IMR-90 (cell line): ENCODE data around the gene CORO1C. TPM values are rescaled to one million over a fixed set of nuclear protein-coding genes. Genes with fewer than 3 reads are reported as not detected.
A peak's percentile ranks its signal among the peaks of the same experiment; 100 is the strongest.

Source experiments
- ATAC-seq: fragments of 200-7000 bp; cut with Tn5 transposase; 2 replicates; pipeline ENCODE4 v1.9.1; 2020; ENCODE audit warnings: low read depth, mild to moderate bottlenecking, moderate library complexity
- BruUV-seq: library from RNA; stranded (reverse); fragments of 400-500 nt; replicated peaks from 2 replicates; lab custom pipeline; 2021; lab: Mats Ljungman, UMichigan
- CTCF ChIA-PET: fragments of 300-600 bp; formaldehyde crosslinking; extraction: SDS; loops from one replicate; lab custom pipeline; 2021; ENCODE audit warnings: antibody characterized with exemption; lab: Yijun Ruan, JAX
- POLR2A ChIA-PET: fragments of 300-600 bp; sonication (Branson Sonifier 250); formaldehyde crosslinking; loops from one replicate; lab custom pipeline; 2022; ENCODE audit warnings: antibody characterized with exemption; ENCODE audit not compliant: unreplicated experiment; lab: Charles Lee
- DNase-seq: peaks from one replicate; pipeline ENCODE4 v3.0.0; 2013
- H2AFZ ChIP-seq: replicated peaks from 2 replicates; pipeline ENCODE3; 2013; ENCODE audit warnings: low read length, mild to moderate bottlenecking; ENCODE audit not compliant: poor library complexity
- H2AK5ac ChIP-seq: 2 replicates; pipeline ENCODE4 v1.6.1; 2013; ENCODE audit warnings: low read depth, low read length, inconsistent platforms
- H2AK9ac ChIP-seq: replicated peaks from 2 replicates; pipeline ENCODE3; 2013; ENCODE audit warnings: mild to moderate bottlenecking, low read depth, low read length, moderate library complexity; ENCODE audit not compliant: poor library complexity
- H2BK120ac ChIP-seq: 2 replicates; pipeline ENCODE4 v1.6.1; 2013; ENCODE audit warnings: low read depth, low read length, inconsistent platforms
- H2BK15ac ChIP-seq: 3 replicates; pipeline ENCODE4 v1.6.1; 2013; ENCODE audit warnings: low read depth, low read length, inconsistent platforms
- H2BK20ac ChIP-seq: 2 replicates; pipeline ENCODE4 v1.6.1; 2013; ENCODE audit warnings: low read depth, mild to moderate bottlenecking, inconsistent platforms, low read length, moderate library complexity
- H2BK5ac ChIP-seq: 2 replicates; pipeline ENCODE4 v1.6.1; 2013; ENCODE audit warnings: mild to moderate bottlenecking, low read depth, low read length, inconsistent platforms; ENCODE audit not compliant: poor library complexity, severe bottlenecking
- H3K14ac ChIP-seq: replicated peaks from 2 replicates; pipeline ENCODE4 v1.6.1; 2013; ENCODE audit warnings: low read depth, low read length, inconsistent platforms
- H3K18ac ChIP-seq: 2 replicates; pipeline ENCODE4 v1.6.1; 2013; ENCODE audit warnings: low read depth, low read length, control low read depth
- H3K23ac ChIP-seq: 2 replicates; pipeline ENCODE4 v1.6.1; 2013; ENCODE audit warnings: low read depth, low read length, inconsistent platforms
- H3K27ac ChIP-seq: 2 replicates; pipeline ENCODE4 v1.5.1; 2013; ENCODE audit warnings: mild to moderate bottlenecking, control low read depth, low read length; ENCODE audit not compliant: insufficient read depth
- H3K27me3 ChIP-seq: 2 replicates; pipeline ENCODE4 v1.6.1; 2013; ENCODE audit warnings: low read length; ENCODE audit not compliant: control insufficient read depth, insufficient read depth
- H3K36me3 ChIP-seq: 2 replicates; pipeline ENCODE4 v1.6.1; 2013; ENCODE audit warnings: low read length, mixed read lengths; ENCODE audit not compliant: control insufficient read depth, insufficient read depth
- H3K4ac ChIP-seq: 2 replicates; pipeline ENCODE4 v1.6.1; 2013; ENCODE audit warnings: low read depth, low read length, inconsistent platforms
- H3K4me1 ChIP-seq: 2 replicates; pipeline ENCODE4 v1.6.1; 2013; ENCODE audit warnings: low read length, mixed read lengths; ENCODE audit not compliant: control insufficient read depth, insufficient read depth
- H3K4me2 ChIP-seq: 2 replicates; pipeline ENCODE4 v1.6.1; 2013; ENCODE audit warnings: low read depth, mild to moderate bottlenecking, control low read depth, low read length, moderate library complexity
- H3K4me3 ChIP-seq: 2 replicates; pipeline ENCODE4 v1.5.1; 2013; ENCODE audit warnings: low read depth, mild to moderate bottlenecking, control low read depth, low read length, moderate library complexity; ENCODE audit not compliant: insufficient read depth
- H3K56ac ChIP-seq: 2 replicates; pipeline ENCODE4 v1.6.1; 2013; ENCODE audit warnings: low read length, inconsistent platforms; ENCODE audit not compliant: insufficient read depth; ENCODE audit errors: extremely low read depth
- H3K79me1 ChIP-seq, 2 experiments: 2 replicates each; pipeline ENCODE4 v1.6.1; 2013; ENCODE audit warnings: low read length in 2 of 2, inconsistent platforms in 1 of 2, low read depth in 1 of 2
- H3K9ac ChIP-seq: 2 replicates; pipeline ENCODE4 v1.6.1; 2013; ENCODE audit warnings: low read depth, low read length, control low read depth
- H3K9me1 ChIP-seq: 2 replicates; pipeline ENCODE4 v1.6.1; 2013; ENCODE audit warnings: low read length, inconsistent platforms; ENCODE audit not compliant: insufficient read depth
- H3K9me3 ChIP-seq: 2 replicates; pipeline ENCODE4 v1.6.1; 2013; ENCODE audit warnings: low read length; ENCODE audit not compliant: control insufficient read depth, insufficient read depth
- H4K20me1 ChIP-seq: 2 replicates; pipeline ENCODE4 v1.6.1; 2013; ENCODE audit warnings: low read length, inconsistent platforms; ENCODE audit not compliant: insufficient read depth
- H4K5ac ChIP-seq: 2 replicates; pipeline ENCODE4 v1.6.1; 2013; ENCODE audit warnings: mild to moderate bottlenecking, low read depth, low read length, control low read depth
- H4K8ac ChIP-seq, 2 experiments: 2 replicates each; pipeline ENCODE4 v1.6.1; 2013; ENCODE audit warnings: low read depth in 2 of 2, low read length in 2 of 2, control low read depth in 1 of 2, inconsistent platforms in 1 of 2
- H4K91ac ChIP-seq: 2 replicates; pipeline ENCODE4 v1.6.1; 2013; ENCODE audit warnings: low read depth, low read length, inconsistent platforms; ENCODE audit not compliant: insufficient read depth
- BHLHE40 ChIP-seq: fragments of 150-350 bp; IDR thresholded peaks from 2 replicates; pipeline ENCODE4 v1.6.1; 2016; ENCODE audit warnings: mild to moderate bottlenecking, low read depth, low read length
- MXI1 ChIP-seq: IDR thresholded peaks from 2 replicates; pipeline ENCODE4 v1.6.1; 2012; ENCODE audit warnings: low read depth, mild to moderate bottlenecking, low read length, moderate library complexity, borderline replicate concordance
- WGBS, 2 experiments: methylation state at CpG; one replicate each; pipeline versions ENCODE4 v1.1.5 to v1.1.7; 2013; ENCODE audit warnings: missing lambda C conversion rate in 2 of 2; ENCODE audit not compliant: insufficient read length in 1 of 2; ENCODE audit errors: extremely low coverage in 2 of 2; 5-methylcytosine and 5-hydroxymethylcytosine counted together
- dilution Hi-C: fragments of 300-500 bp; cut with HindIII; formaldehyde crosslinking; loops from one replicate; pipeline ENCODE4 v1.14.3; 2018; ENCODE audit warnings: low sequenced_read_pairs; ENCODE audit not compliant: unreplicated experiment
- in situ Hi-C: fragments of 300-500 bp; cut with MboI; formaldehyde crosslinking; loops from 3 replicates; pipeline ENCODE4 v1.14.3; 2019; ENCODE audit warnings: low sequenced_read_pairs, inconsistent platforms, mixed read lengths
- intact Hi-C: fragments of 100-400 bp; cut with micrococcal nuclease; formaldehyde crosslinking; loops from 2 replicates; pipeline ENCODE4 v1.10.0; 2022
- polyA plus RNA-seq, 3 experiments: library from polyadenylated mRNA; depleted of rRNA; stranded (reverse); fragments of >200 nt; gene quantifications; 2 replicates each; pipeline ENCODE4 v1.2.3, GENCODE V29; 2012; ENCODE audit warnings: low replicate concordance in 1 of 3
- total RNA-seq: library from RNA; depleted of rRNA; stranded (reverse); fragments of >200 nt; gene quantifications from 2 replicates; pipeline ENCODE4 v1.2.3, GENCODE V29; 2012

Gene CORO1C
- total and polyA plus RNA-seq, 2 of the 4 experiments (the other 2 are of a cell fraction), result 675 to 1,100 TPM

DNA sequence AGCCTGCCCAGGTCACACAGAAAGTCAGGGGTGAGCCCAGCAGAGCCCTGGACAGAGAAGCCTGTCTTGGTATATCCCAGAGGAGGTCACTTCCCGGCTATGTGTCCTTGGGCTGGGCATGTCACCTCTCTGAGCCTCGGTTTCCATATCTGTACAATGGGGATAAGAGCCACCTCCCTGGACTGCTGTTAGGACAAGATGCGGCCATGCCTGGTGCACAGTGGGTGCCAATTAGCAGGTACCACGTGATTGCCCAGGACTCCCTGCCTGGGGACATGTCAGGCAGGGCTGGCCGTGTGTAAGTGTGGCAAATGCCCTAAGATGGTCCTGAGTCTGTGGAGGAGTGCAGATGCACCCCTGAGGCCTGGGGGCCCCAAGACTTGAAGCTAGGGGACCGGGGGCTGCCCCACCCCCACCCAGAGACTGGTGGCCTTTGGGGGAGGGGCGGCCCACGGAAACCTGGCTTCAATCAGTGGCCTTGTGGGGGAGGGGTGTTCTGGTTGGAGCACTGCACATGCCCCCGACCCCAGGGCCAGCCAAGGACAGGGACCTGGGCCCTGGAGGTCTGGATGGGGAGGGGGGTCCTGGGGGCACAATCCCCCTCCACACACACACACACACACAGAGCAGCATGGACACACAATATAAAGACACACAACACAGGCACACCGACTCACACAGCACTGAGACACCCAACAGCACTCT, 134.3 kb downstream of the CORO1C start:
- intact Hi-C loops (no loop called here), dilution Hi-C loops (no loop called here), in situ Hi-C loops (no loop called here)
- H3K14ac ChIP-seq, result peak overlapping the region; percentile 58; the same call in 1 of the 2 replicates
- ChIA-PET CTCF (interaction anchor here (0.5 kb wide), 1 partner anchor 77 kb away, joined by 3 read pairs; no protein-coding TSS in a partner anchor), POLR2A (no interaction called here)
- TF ChIP-seq BHLHE40 (no peak), MXI1 (no peak)
- peak overlapping the region; percentile 71 for H2AFZ ChIP-seq
- peak overlapping the region; percentile 16; the same call in 1 of the 2 replicates for H3K18ac ChIP-seq
- H2AK9ac ChIP-seq, result peak overlapping the region; percentile 80
- no peak overlapping the region for H4K91ac ChIP-seq
- ATAC-seq, result no peak; the same call in 1 of the 2 replicates
- H4K5ac ChIP-seq, result peak overlapping the region; percentile 12; the same call in 1 of the 2 replicates
- peak overlapping the region; percentile 35 for H2BK20ac ChIP-seq
- peaks cover 0 to 7% of the 10 kb centered on the region in 2 experiments; a peak in 2 of 4 replicates for H3K79me1 ChIP-seq
- H2BK5ac ChIP-seq, result no peak overlapping the region
- H3K4me1 ChIP-seq, result peaks cover 3% of the 10 kb centered on the region; the same call in 1 of the 2 replicates
- H3K23ac ChIP-seq, result peak overlapping the region; percentile 39; the same call in 1 of the 2 replicates
- H4K8ac ChIP-seq, result peak overlapping the region in 1 of 2 experiments; percentile 72; a peak in 1 of 4 replicates
- no peak for DNase-seq
- H3K27ac ChIP-seq, result peak overlapping the region; percentile 44; the same call in 1 of the 2 replicates
- peak overlapping the region; percentile 66; the same call in 1 of the 2 replicates for H3K9ac ChIP-seq
- BruUV-seq, result no TSS peak
- H2AK5ac ChIP-seq, result peak overlapping the region; percentile 83; the same call in 1 of the 2 replicates
- peak overlapping the region; percentile 69 for H2BK120ac ChIP-seq
- peaks cover 7% of the 10 kb centered on the region; the same call in 1 of the 2 replicates for H3K9me1 ChIP-seq
- H4K20me1 ChIP-seq, result no peaks in the 10 kb centered on the region
- peak overlapping the region; percentile 38; the same call in 1 of the 3 replicates for H2BK15ac ChIP-seq
- peak overlapping the region; percentile 38; the same call in 1 of the 2 replicates for H3K4me3 ChIP-seq
- peak overlapping the region; percentile 54; the same call in 1 of the 2 replicates for H3K4me2 ChIP-seq
- no peaks in the 10 kb centered on the region for H3K27me3 ChIP-seq
- no peak overlapping the region for H3K56ac ChIP-seq
- peaks cover 2% of the 10 kb centered on the region; the same call in 1 of the 2 replicates for H3K36me3 ChIP-seq
- H3K9me3 ChIP-seq, result no peaks in the 10 kb centered on the region
- WGBS, 2 experiments, result 40% methylated on average over 1 of the region's 10 CpGs; no CpG with 5 or more reads in 1 of the 2 experiments
- H3K4ac ChIP-seq, result peak overlapping the region; percentile 24
